Measurements from ENCODE around the gene SRRM4.

- TF ChIP-seq POLR2AphosphoS5 (IDR thresholded peaks at IDR 0.05; ENCODE audit: low read depth), result no peak
- no peak for TF ChIP-seq CTCF (IDR thresholded peaks at IDR 0.05; ENCODE audit: insufficient read depth, low read length)
Observed at GRCh38 chr12:119096429-119097202, 115.3 kb downstream of the SRRM4 start.

Measured in HL-60 (cell line).